Naive B cell (primary cell): ENCODE data around the gene PLEKHM2. TPM values are rescaled to one million over a fixed set of nuclear protein-coding genes. Genes with fewer than 3 reads are reported as not detected.

Experiments
- ATAC-seq, 2 donors: fragments of 150-1000 bp; cut with Tn5 transposase; 2 replicates each; pipeline ENCODE4 v1.10.0; 2021; ENCODE audit warnings: low read depth in 2 of 2, mild to moderate bottlenecking in 2 of 2, moderate library complexity in 2 of 2
- DNase-seq: peaks from one replicate; pipeline ENCODE4 v3.0.0; 2022
- H3K27ac Mint-ChIP-seq, 6 donors: one replicate each; pipeline ENCODE4 v1.8.0; 2020 to 2022; ENCODE audit warnings: mild to moderate bottlenecking in 6 of 6, mixed read lengths in 6 of 6, moderate library complexity in 5 of 6, inconsistent platforms in 2 of 6
- H3K27me3 Mint-ChIP-seq, 3 donors: one replicate each; pipeline ENCODE4 v1.8.0; 2021 to 2022; ENCODE audit warnings: mixed read lengths in 3 of 3, mild to moderate bottlenecking in 1 of 3
- H3K36me3 Mint-ChIP-seq, 2 donors: one replicate each; pipeline ENCODE4 v1.8.0; 2020 to 2022; ENCODE audit warnings: mixed read lengths in 2 of 2, inconsistent platforms in 1 of 2, mild to moderate bottlenecking in 1 of 2
- H3K4me1 Mint-ChIP-seq, 3 donors: one replicate each; pipeline ENCODE4 v1.8.0; 2020 to 2022; ENCODE audit warnings: mixed read lengths in 3 of 3, inconsistent platforms in 1 of 3, mild to moderate bottlenecking in 1 of 3, moderate library complexity in 1 of 3
- H3K4me3 Mint-ChIP-seq, 8 donors: one replicate each; pipeline ENCODE4 v1.8.0; 2020 to 2022; ENCODE audit warnings: mild to moderate bottlenecking in 8 of 8, mixed read lengths in 8 of 8, moderate library complexity in 8 of 8, inconsistent platforms in 2 of 8
- H3K9me3 Mint-ChIP-seq, 7 donors: one replicate each; pipeline ENCODE4 v1.8.0; 2020 to 2022; ENCODE audit warnings: mixed read lengths in 7 of 7, mild to moderate bottlenecking in 5 of 7, inconsistent platforms in 2 of 7, moderate library complexity in 1 of 7
- polyA plus RNA-seq, 6 donors: library from polyadenylated mRNA; unstranded; fragments of 300-500 nt; fragmentation: Illumina TruSeq; gene quantifications; one replicate each; pipeline ENCODE4 v1.2.3, GENCODE V29; 2021; ENCODE audit warnings: low read depth in 6 of 6

Gene PLEKHM2
- polyA plus RNA-seq, 6 donors from 2014 or later: 1.9 to 13.7 (median 8.9) TPM

DNA sequence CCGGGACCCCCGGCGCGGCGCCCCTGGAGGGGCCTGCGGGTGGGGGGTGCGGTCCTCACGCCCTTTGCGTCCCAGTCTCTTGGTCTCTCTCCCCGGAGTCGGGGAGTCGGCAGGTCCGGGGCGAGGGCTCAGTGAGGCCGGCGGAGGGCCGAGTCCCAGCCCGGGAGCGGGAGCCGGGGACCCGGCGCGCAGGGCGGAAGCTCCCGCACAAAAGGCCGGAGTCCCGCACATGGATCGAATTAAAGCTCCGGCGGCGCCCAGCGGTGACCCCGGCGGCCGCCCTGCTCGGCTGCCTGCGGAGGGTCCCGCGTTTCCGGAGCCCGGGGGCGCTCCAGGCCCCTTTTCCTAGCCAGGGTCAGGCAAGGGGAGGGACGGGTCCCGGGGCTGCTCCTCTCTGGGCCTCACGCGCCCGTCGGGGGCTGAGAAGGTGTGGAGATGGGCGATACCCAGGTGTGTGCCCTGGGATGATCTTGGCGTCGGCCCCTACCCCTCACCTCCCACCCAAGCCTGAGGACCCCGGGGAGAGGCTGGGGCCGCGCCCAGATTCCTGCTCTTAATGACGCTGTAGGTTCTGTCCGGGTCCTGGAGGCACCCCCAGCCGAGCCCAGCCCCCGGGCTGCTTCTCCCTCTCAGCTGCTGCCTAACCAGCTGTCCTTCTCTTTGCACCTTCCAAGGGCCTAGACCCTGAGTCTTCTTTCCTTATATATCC, 75.0 kb downstream of the PLEKHM2 start:
- H3K4me1 Mint-ChIP-seq: peaks cover 17 to 22% (median 18%) of the 10 kb centered on the region in 3 donors
- H3K27ac Mint-ChIP-seq: no peak overlapping the region
- H3K36me3 Mint-ChIP-seq: no peaks in the 10 kb centered on the region
- H3K4me3 Mint-ChIP-seq: peak overlapping the region; percentile 38 to 79 (median 70)
- peaks cover 35 to 71% (median 69%) of the 10 kb centered on the region in 3 donors for H3K27me3 Mint-ChIP-seq
- DNase-seq: no peak
- peak; percentile 19 to 21 for ATAC-seq
- peaks cover 0 to 3% (median 0%) of the 10 kb centered on the region in 7 donors for H3K9me3 Mint-ChIP-seq

DNA sequence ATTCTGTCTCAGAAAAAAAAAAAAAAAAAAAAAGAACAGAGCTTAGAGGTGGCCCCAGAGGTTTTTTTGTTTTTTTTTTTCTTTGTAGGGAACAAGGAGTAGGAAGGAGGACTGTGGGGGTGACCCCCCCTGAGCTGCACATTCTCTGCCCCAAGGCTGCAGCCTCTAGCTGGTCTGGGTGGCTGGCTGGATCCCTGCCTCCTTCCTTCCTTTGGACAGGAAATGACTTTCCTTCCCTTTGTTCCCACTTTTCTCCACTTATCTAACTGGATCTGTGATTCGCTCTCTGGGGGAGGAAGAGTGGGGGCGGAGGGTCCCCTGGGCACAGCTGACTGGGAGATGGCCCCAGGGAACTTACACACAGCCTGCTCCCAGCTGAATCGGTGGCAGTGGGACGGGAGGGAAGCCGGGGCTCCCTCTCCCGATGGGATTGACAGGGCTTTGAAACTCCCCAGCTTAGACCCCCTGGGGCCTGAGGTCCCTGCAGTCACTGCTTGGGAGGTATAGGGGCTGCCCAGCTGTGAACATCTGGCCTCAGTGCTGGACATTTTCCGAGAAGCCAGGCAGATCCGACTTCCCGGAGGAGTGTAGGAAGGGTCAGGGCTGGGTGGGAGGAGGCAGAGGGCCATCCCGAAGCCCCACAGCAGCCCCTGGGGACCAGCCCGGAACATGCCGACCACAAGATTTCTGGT, 76.5 kb downstream of the PLEKHM2 start:
- DNase-seq (no peak), ATAC-seq (no peak)
- peaks cover 39 to 77% (median 76%) of the 10 kb centered on the region in 3 donors for H3K27me3 Mint-ChIP-seq
- no peak overlapping the region for H3K27ac Mint-ChIP-seq
- H3K36me3 Mint-ChIP-seq: no peaks in the 10 kb centered on the region
- H3K4me3 Mint-ChIP-seq: peak overlapping the region in 1 of 8 donors; percentile 16
- no peaks in the 10 kb centered on the region for H3K9me3 Mint-ChIP-seq
- peaks cover 17 to 22% (median 18%) of the 10 kb centered on the region in 3 donors for H3K4me1 Mint-ChIP-seq

DNA sequence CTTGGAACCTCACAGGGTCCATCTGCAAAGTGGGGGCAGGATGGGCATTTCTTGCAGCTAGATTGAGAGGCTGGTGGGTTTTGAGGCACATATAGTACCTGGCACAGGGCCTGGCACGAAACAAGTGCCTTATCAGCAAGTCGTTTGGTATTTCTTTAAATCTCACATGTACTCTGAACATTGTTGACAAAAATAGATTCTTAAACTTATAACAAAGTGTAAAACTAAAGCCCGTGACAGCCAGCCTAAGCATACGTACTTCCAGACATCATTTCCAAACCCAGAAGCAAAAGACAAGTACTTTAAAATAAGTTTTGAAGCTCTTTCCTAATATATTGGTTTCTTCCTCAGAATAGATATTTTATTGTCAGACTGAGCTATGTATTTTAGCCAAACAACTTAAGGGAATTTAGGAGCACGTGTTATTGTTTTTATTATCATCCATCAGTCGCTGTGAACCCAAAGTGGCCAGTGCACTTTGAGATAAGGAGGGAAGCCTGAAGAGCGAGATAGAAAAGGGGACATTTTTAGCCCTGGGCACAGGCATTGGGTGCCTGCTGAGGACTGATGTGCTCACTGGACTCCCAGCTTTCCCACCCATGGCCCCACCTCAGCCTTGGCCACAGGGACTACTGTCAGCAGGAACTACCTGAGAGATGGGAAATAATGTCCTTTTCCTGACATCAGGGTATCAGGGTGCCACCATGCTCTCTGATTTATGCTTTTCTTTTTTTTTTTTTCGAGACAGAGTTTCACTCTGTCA, 77.4 kb downstream of the PLEKHM2 start:
- ATAC-seq (no peak), DNase-seq (no peak)
- Mint-ChIP-seq H3K27ac (peak overlapping the region in 1 of 6 donors; percentile 84), H3K9me3 (no peaks in the 10 kb centered on the region), H3K36me3 (no peaks in the 10 kb centered on the region), H3K27me3 (peaks cover 33 to 73% (median 72%) of the 10 kb centered on the region in 3 donors), H3K4me3 (no peak overlapping the region), H3K4me1 (peaks cover 11 to 17% (median 13%) of the 10 kb centered on the region in 3 donors)

DNA sequence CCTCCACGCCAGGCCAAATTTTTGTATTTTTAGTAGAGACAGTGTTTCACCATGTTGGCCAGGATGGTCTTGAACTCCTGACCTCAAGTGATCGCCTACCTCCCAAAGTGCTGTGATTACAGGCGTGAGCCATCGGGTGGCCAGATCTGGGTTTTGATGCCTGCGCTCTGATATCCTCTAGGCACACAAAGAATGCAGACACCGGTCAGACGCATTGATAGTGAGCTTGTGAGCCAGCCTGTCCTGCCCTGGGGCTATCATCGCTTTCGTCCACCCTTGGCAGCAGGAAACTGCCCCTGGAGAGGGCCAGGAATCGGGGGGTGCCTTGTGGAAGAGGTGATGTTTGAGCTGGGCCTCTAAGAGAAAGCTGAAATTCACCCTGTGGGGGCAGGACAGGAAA, 78.4 kb downstream of the PLEKHM2 start:
- DNase-seq (no peak), ATAC-seq (no peak)
- Mint-ChIP-seq H3K4me3 (peak overlapping the region in 1 of 8 donors; percentile 10), H3K27ac (no peak overlapping the region), H3K36me3 (no peaks in the 10 kb centered on the region), H3K9me3 (no peaks in the 10 kb centered on the region), H3K4me1 (peaks cover 5 to 9% (median 7%) of the 10 kb centered on the region in 3 donors), H3K27me3 (peaks cover 23 to 64% (median 63%) of the 10 kb centered on the region in 3 donors)

DNA sequence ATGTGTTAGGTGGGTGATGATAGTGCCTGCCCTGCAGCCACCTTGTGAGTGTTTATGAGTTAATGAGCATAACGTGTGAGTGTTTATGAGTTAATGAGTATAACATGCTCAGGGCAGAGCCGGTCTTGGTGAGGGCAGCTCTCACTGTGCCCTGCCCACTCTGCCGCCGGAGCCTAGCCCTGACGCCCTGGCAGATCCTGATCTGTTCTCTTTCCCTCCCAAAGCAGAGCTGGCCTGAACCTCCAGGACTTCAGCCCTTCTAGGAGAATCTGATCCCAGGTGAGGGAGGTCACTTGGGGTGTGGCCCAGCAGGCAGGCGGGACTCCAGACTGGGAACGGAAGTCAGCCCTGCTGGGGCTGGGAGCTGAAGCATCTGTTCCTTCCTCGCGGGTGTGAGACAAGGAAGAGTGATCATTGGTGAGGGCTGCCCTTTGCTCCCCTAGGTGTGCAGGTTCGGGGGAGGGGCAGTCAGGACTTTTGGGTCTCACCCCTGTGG, 80.2 kb downstream of the PLEKHM2 start:
- no peak for DNase-seq
- Mint-ChIP-seq H3K27ac (no peak overlapping the region), H3K4me3 (no peak overlapping the region), H3K4me1 (peaks cover 0 to 3% (median 2%) of the 10 kb centered on the region in 3 donors), H3K36me3 (no peaks in the 10 kb centered on the region), H3K27me3 (peaks cover 22 to 61% (median 53%) of the 10 kb centered on the region in 3 donors), H3K9me3 (no peaks in the 10 kb centered on the region)
- no peak for ATAC-seq

DNA sequence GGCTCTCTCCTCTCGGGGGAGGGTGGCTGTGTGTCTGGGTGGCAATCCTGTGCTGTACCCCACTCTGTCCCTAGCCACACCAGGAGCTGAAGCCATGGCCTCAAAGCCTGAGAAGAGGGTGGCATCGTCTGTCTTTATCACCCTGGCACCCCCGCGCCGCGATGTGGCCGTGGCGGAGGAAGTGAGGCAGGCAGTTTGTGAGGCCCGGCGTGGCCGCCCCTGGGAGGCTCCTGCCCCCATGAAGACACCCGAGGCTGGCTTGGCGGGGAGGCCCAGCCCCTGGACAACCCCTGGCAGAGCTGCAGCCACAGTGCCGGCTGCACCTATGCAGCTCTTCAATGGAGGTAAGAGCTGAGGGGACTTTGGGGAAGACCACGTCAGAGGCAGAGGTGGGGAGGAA, 80.8 kb downstream of the PLEKHM2 start:
- Mint-ChIP-seq H3K9me3 (no peaks in the 10 kb centered on the region), H3K4me3 (no peak overlapping the region), H3K27ac (no peak overlapping the region), H3K36me3 (no peaks in the 10 kb centered on the region), H3K4me1 (no peaks in the 10 kb centered on the region), H3K27me3 (peaks cover 20 to 56% (median 48%) of the 10 kb centered on the region in 3 donors)
- DNase-seq: no peak
- no peak for ATAC-seq

DNA sequence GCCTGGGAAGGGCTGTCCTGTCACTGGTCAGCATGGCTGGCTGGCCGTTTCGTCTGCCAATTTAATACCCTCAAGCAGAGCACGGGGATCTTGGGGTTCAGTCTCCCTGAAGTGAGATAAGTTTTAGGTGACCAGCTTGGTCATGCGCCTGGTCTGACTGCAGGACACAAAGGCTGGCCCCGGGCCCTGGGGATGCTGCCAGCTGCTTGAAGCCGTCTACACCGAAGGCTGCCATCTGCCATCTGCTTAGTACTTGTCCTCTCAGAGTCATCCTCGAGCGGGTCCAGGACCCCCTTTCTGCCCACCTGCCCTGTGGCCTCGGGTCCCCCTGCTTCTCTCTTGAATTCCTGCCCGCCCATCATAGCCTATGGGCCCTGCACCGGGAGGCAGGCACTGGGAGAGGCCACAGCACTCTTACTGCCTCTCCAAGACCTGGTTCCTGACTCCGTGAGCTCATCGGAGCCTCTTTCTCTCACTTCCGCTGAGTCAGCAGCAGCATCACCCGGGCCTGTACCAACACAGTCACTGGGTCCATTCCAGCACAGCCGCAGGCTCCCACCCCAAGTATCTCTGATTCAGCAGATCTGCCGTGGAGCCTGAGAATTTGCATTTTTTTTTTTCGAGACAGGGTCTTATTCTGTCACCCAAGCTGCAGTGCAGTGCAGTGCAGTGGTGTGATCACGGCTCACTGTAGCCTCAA, 81.5 kb downstream of the PLEKHM2 start:
- Mint-ChIP-seq H3K4me3 (peak overlapping the region in 1 of 8 donors; percentile 70), H3K27me3 (peaks cover 20 to 55% (median 47%) of the 10 kb centered on the region in 3 donors), H3K4me1 (no peaks in the 10 kb centered on the region), H3K9me3 (no peaks in the 10 kb centered on the region), H3K36me3 (no peaks in the 10 kb centered on the region), H3K27ac (no peak overlapping the region)
- no peak for DNase-seq
- ATAC-seq: no peak

DNA sequence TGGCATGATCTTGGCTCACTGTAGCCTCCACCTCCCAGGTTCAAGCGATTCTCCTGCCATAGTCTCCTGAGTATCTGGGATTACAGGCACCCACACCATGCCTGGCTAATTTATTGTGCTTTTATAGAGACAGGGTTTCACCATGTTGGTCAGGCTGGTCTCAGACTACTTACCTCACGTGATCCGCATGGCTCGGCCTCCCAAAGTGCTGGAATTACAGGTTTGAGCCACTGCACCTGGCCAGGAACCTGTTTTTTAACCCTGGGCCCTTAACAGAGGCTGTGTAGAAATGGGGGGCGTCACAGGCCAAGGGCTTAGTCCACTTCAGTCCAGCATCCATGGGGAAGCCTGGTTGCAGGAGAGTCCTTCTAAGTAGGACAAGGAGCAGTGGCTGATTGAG, 83.8 kb downstream of the PLEKHM2 start:
- ATAC-seq (no peak), DNase-seq (no peak)
- H3K9me3 Mint-ChIP-seq: no peaks in the 10 kb centered on the region
- no peaks in the 10 kb centered on the region for H3K4me1 Mint-ChIP-seq
- H3K36me3 Mint-ChIP-seq: no peaks in the 10 kb centered on the region
- no peak overlapping the region for H3K27ac Mint-ChIP-seq
- H3K4me3 Mint-ChIP-seq: no peak overlapping the region
- peaks cover 9 to 51% (median 47%) of the 10 kb centered on the region in 3 donors for H3K27me3 Mint-ChIP-seq

DNA sequence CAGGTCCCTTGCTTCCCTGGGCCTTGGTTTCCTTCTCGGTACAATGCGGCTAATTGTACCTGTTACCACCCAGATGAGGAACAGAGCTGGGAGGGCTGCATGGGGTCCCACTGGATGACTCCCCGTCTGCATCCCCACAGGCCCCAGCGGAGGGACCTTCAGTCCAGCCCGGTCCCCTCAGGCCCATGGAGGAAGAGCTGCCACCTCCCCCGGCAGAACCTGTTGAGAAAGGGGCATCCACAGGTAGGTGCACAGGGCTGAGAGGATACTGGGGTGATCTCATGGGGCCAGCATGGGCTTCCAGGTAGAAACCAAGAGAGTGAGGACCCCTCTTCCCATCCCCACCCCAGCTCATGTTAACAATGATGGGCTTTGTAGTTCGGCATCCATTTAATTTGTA, 84.3 kb downstream of the PLEKHM2 start:
- no peaks in the 10 kb centered on the region for H3K9me3 Mint-ChIP-seq
- no peak overlapping the region for H3K4me3 Mint-ChIP-seq
- H3K27ac Mint-ChIP-seq: no peak overlapping the region
- no peaks in the 10 kb centered on the region for H3K36me3 Mint-ChIP-seq
- peaks cover 9 to 51% (median 45%) of the 10 kb centered on the region in 3 donors for H3K27me3 Mint-ChIP-seq
- no peaks in the 10 kb centered on the region for H3K4me1 Mint-ChIP-seq
- ATAC-seq: no peak
- DNase-seq: no peak

DNA sequence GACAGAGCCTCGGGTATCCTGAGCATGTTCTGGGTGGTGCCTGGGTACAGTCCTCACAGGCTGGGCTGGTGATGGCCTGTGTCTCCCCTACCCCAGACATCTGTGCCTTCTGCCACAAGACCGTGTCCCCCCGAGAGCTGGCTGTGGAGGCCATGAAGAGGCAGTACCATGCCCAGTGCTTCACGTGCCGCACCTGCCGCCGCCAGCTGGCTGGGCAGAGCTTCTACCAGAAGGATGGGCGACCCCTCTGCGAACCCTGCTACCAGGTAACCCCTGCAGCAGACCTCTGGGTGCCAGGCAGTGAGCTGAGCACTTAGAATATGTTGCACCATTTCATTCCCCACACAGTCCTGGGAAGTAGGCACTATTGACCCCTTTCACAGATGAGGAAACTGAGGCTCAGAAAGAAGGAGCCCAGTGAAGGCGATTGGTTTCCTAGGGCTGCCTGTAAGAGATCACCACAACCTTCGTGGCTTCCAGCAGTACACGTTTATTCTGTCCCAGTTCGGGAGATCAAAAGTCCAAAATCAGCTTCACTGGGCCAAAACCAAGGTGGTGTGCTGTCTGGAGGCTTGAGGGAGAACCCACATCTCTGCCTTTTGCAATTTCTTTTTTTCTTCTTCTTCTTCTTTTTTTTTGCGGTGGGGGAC, 86.3 kb downstream of the PLEKHM2 start:
- no peaks in the 10 kb centered on the region for H3K36me3 Mint-ChIP-seq
- ATAC-seq (no peak), DNase-seq (no peak)
- no peak overlapping the region for H3K27ac Mint-ChIP-seq
- no peaks in the 10 kb centered on the region for H3K4me1 Mint-ChIP-seq
- H3K4me3 Mint-ChIP-seq: no peak overlapping the region
- no peaks in the 10 kb centered on the region for H3K9me3 Mint-ChIP-seq
- peaks cover under 1 to 35% (median 28%) of the 10 kb centered on the region in 3 donors for H3K27me3 Mint-ChIP-seq

DNA sequence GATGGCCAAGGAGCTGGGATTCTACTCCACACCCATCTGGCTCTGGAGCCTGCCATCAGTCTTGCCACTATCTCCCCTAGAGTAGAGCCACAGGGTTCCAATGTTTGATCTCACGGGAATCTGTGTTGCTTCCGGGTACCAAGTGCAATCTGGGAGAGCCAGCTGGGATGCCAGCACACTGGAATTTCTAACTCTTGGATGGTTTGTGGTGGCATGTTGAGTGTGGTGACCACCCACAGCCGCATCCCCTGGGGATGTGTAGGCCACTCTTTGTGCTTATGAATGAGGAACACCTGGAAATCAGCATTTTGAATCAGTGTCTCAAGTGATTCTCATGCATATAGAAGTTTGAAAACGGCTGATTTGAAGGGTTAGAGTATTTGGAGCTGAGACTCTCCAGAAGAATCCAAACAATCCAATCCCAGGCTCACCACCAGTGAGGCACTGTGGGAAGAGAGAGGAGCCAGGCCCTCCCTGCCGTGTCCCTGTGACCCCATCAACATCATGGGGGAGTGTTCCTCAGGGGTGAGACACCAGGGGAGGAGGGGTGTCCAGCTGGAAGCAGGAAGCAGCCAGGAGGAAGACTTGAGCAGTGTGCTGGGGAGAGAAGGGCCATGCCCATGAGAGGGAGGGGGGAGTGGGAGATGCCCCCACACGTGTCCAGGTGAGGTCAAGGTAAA, 87.9 kb downstream of the PLEKHM2 start:
- Mint-ChIP-seq H3K27me3 (peaks cover 0 to 29% (median 22%) of the 10 kb centered on the region in 3 donors), H3K27ac (no peak overlapping the region), H3K4me3 (no peak overlapping the region)

DNA sequence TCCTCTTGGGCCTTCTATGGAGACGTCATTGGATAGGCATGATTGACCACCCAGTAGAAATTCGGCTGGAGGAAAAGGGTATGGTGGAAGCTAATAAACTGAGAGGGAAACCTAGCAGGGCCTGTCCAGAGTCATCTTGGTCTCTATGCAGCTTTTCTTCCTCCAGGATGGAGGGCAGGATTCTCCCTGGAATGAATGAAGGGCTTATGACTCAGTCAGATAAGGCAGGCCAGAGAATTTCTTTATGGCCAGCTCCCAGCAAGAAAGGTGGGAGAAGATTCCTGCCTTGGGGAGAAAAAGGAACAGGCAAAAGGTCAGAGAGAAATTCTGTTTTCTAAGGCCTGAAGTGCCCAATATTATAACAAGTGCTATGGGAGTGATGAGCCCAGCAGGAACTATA, 91.6 kb downstream of the PLEKHM2 start:
- peaks cover 4 to 27% (median 26%) of the 10 kb centered on the region in 3 donors for H3K27me3 Mint-ChIP-seq
- no peaks in the 10 kb centered on the region for H3K36me3 Mint-ChIP-seq
- no peaks in the 10 kb centered on the region for H3K4me1 Mint-ChIP-seq
- H3K9me3 Mint-ChIP-seq: peaks cover 0 to 3% (median 0%) of the 10 kb centered on the region in 7 donors
- H3K27ac Mint-ChIP-seq: no peak overlapping the region
- H3K4me3 Mint-ChIP-seq: no peak overlapping the region
- no peak for DNase-seq
- no peak for ATAC-seq

More for the DNA sequence above, 87.9 kb downstream of the PLEKHM2 start:
- Mint-ChIP-seq H3K9me3 (no peaks in the 10 kb centered on the region), H3K4me1 (no peaks in the 10 kb centered on the region), H3K36me3 (no peaks in the 10 kb centered on the region)
- no peak for ATAC-seq
- DNase-seq: no peak
